ENCODE data around the gene SLC10A7.

SLC10A7 gene

DNA sequence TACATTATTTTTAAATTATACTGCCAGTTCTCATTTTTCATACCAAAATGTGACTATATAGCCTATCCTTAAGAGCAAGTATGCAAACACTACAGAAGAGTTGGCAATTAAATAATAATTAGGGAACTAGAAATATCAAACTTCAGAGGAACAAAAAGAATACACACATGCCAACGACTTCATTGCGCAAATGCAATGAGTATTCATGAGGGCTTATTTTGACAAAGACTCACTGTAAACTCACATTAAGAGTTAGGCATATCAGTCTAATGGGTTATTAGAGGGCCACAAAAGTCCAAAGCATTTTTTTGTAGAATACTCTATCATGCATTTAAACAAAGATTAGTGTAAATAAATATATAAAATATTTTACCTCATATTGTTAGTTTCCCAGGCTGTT, 31.6 kb downstream of the SLC10A7 start:
- DNase-seq = no peak

DNA sequence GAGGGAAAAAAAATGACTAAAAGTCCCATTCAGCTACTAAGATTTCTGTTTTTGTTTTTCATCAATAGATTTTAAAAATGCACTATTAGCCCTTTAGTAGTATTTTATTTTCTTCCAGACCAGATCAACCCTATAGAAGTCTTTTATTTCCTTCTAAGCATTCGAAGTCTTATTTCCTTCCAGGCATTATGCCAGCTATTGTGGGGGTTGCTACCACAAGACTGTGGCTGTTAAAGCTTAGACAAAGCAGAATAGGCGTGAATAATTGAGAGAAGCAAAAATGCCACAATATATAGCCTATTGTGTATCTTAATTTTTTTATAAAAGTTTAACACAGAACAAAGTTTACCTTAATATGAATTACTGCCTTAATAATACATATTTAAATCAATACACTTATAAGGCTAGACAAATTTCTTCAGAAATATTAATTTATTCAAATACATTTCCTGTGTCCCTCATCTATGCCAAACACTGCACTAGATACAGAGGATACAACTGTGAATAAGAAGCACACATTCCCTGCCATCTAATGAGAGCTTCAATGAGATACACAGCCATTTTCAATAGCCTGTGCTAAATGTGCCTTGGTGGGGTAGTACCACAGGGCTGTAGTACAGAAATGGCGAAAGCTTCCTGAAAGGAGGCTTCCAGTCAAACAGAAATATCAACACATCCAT, 33.1 kb downstream of the SLC10A7 start:
- DNase-seq = no peak

DNA sequence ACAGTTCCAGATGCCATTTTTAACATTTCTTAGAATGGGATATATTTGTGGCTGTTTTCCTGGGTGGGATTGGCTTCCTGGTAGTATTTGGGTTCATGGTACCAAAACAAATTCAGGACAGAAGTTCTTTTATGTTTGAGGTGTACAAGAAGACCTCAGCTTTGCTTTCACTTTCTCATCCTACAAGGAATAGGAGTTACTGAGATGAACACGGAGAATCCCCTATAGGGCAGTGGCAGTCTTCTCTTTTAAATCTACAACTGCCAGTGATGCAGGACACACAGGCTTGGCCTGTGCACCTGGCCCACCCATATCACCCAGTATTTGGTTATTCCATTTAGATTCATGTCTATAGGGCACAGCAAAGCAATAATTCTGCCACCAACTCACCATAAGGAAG, 35.2 kb downstream of the SLC10A7 start:
- DNase-seq = no peak

DNA sequence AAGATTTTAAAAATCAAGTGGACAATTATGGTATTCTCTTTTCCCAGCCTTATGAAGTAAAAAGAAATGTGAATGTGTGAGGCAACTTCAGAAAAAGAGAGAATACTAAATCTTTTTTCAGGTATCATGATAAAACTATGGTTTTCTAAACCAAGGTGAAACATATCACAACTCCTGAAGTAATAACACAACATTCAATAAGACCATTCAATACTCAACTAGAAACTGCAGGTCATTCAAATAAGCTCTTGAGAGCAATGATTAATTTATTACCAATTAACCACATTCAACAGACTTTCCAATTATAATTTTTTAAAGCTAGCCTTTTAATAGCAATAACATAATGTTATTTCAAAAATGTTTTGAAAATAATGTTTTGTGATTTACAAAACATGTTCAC, 35.8 kb downstream of the SLC10A7 start:
- no peak for DNase-seq

DNA sequence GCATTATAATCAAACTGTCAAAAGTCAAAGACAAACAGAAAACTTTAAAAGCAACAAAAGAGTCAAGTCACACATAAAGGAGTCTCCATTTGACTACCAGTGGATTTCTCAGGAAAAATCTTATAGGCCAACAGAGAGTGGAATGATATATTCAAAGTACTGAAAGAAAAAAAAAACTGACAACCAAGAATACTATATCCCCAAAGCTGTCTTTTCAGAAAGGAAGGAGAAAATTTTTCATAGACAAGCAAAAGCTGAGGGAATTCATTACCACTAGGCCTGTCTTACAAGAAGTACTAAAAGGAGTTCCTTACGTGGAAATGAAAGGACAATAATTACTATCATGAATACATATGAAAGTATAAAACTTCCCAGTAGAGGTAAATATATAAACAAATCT, 39.0 kb downstream of the SLC10A7 start:
- no peak for DNase-seq

DNA sequence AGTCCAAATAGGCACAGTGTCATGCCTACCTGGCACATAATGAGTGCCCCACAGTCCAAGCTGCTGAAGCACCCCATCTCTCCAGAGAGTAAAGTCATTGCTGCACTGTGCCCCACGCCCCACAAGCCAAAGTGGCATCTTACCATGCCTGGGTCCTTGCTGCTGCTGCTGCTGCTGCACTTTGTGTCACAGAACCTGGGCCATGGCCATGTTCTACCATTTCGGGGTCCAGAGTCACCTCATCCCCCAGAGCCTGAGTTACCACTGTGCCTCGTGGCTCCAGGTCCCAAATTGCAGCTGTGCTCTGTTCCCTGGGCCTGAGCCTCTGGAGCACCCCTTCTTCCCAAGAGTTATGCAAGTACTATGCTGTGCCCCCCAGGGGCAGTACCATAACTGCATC, 40.5 kb downstream of the SLC10A7 start:
- DNase-seq = no peak

DNA sequence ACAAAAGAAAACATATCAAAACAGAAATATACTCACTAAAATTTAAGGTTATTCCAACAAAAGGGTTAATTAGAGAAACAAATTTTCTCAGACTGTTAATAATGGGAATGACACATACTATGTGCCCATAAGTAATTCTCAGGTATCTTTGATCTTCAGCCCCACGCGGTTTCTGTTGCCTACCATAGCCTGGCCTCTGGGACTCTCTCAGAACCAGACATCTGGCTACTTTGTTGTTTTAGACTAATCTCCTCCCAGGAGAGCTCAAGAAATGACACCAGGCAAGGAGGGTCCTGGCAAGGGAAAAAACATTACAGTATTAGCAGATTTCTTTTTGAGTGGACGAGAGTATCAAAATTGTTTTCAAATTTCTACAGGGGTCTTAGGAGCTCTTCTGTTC, 43.7 kb downstream of the SLC10A7 start:
- no peak for DNase-seq

DNA sequence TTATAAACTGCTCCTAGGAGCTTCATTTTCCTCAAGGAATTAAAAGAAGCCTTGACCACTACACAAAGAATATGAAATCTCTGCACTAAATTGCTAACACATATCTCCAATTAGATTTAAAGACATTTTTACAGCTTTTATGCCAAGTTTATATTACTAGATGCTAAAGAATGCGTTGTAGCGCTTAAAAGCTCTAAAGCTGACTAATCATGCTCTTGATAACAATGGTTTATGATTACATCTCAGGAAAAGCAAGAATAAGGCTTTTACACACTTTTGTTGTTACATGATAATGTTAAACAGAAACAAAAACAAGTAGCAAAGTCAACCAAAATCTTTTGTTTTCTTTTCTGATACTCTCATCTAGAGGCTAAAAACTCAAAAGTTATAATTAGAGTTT, 44.7 kb downstream of the SLC10A7 start:
- no peak for DNase-seq

DNA sequence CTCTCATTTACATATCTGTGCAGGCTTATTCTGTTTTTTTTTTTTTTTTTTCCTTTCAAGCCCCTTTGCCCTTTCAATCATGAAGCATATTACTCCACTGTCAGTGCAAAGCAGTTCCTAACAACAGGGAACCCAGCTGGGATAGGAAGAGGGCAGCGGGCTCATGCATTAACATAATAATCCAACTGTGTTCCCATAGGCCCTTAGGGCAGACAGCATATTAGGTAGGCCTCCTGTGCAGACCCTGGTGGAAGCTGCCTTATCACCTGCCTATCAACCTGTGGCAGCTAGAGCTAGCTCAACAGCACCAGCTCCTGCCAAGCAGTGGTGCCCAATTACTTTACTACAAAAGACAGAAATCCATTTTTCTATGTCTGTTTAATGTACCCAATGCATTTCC, 49.3 kb downstream of the SLC10A7 start:
- no peak for DNase-seq

DNA sequence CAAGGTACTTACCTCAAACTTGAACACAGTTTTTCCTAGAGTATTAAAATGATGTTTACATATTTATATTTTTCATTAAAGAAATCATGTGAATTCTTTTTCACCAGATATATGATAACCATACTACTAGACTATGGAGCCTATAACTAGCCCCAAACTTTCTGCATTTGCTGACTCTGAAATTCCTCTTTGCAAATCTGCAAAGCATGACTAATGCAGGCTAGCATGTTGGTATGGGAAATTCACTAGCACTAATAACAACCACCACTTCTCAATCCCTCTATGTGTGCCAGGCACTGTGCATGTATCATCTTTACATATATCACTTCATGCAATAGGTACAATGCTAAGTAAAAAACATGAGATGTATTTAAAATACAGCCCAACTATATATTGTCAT, 51.1 kb downstream of the SLC10A7 start:
- DNase-seq = no peak

DNA sequence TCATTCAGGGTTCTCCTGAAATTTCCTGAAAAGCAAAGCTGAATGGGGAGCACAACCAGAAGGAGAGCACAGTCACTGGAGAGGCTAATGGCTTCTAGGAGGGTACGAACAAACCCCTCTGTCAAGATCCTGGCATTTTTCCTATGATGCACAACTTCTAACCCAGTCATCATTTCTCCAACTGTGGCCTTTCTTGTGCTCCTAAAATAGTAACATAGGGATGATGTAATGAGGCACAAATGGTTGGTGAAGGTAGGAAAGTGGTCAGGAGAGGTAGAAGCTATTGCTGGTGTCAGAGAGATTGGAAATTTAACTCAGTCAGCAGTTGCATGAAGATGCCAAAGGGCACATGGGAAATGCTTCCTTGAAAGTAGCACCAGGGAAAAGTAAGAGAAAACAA, 52.7 kb downstream of the SLC10A7 start:
- no peak for DNase-seq

DNA sequence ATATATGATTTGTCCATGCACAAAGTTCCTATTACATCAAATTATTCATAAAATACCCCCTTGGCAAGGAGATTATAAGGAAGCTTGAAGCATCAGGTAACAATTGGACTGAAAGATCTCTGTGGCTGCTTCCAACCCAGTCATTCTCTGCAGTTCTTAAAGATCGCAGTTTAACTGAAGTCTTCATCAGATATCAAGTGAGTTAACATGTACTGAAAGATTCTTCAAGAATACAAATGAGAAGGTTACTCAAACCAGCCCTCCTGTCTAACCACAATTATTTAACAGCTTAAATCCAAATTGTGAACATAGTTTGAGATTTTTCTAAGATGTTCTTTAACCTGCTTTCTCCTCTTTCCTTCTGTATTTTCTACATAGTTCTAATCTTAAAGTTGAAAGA, 56.1 kb downstream of the SLC10A7 start:
- no peak for DNase-seq

DNA sequence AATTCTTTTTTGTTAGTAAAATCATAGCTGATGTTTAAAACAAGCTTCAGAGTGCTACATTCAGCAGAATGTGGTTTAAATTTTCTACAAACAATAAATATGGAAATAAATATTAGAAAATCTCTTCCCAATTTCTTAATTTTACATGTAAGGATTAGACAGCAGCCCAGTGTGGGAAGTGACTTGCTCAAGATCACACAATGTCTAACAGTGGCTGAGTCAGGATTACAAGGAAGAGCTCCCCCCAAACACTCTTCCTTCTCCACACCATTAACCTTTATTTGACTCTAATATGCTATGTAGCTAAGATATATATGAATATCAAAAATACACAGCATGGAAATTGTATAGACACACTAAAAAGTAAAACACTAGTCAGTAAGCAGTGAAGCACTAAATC, 59.5 kb downstream of the SLC10A7 start:
- DNase-seq = no peak

DNA sequence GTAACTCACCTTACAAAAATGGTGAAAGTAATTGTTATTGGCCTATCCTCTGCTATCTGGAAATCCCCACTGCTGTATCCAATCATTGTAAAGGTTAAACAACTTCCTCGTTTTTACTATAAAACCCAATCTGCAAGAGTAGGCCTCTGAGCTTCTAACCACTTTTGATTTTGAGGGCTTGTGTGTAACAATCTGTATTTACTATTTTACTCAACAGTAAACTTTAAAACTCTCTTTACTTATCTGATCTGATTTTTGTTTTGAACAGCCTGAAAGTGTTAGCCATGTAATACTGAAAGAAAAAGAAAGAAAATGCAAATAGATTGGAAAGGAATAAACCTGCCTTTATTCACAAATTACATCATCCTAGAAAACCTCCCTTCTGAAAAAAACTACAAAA, 63.1 kb downstream of the SLC10A7 start:
- no peak for DNase-seq

DNA sequence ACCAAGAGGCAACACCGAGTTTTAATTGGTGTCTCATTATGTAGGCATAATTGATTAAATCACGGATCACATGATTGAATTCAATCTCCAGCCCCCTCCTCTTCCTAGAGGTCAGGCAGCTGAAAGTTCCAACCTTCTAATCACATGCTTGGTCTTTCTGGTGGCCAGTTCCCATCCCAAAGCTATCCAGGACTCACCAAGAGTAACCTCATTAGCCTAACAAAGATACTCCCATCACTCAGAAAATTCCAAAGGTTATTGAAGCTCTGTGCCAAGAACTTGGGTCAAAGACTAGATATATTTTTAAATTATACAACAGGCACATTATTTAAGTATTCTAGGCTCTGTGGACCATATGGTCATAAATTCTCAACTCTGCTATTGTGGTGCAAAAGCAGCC, 65.1 kb downstream of the SLC10A7 start:
- DNase-seq = no peak

DNA sequence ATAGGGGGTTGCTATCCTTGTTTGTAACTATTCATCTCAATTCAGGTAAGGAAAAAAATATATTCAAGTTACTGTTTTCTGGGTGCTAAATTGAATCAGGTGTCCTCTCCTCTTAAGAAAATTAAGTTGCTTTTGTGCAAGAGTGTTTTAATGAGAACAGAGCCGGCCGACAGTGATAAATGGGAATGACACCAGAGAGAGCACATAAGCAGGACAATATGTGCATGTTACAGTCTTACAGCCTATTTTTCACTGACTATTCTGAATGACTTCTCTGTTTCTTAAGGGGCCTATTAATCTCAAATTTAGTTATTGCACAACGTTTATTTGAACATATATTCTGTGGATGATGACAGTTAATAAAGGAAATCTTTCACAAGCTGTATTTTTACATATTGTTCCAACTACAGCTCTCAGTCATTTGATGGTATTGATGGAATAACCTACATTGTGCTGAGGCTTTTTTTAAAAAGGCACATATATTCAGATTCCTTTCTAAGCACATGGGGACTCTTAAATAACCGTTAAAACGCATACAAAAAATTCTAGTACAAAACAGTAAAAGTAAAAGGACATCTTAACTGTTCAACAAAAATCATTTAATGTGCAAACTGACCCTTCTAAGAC, 68.4 kb downstream of the SLC10A7 start:
- no peak for DNase-seq

DNA sequence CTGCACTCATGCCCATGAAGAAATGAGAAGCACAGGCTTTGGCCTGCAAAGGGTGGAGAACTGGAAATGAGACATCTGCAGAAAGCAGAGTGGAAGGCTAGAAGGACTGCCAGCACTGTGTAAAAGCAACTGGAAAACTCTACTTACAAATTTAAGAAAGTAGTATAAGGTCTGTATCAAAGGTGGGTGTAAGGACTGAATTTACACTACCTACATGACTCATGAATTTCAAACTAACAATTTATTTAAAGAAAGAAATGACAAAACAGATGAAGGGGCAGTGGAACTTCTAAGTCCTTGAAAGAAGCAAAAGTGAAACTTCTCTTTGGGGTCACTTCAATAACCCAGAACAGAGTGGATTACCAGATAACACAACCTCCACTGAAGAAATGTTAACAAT, 71.2 kb downstream of the SLC10A7 start:
- DNase-seq = no peak

DNA sequence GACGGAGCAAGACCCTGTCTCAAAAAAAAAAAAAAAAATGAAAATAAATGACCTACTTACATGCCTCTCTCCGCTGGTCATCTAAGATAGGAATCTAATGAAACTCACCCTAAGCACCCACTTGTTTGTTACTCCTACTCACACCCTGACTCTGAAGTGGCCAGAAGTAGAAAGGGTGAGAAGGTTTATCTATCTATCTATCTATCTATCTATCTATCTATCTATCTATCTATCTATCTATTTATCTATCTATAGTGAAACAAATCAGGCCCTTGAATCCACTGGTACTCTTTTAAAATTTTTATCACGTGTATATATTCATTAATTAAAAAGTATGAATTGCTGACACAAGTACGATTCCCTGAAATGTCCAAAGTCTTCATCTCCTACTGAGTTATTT, 75.2 kb downstream of the SLC10A7 start:
- DNase-seq = no peak

DNA sequence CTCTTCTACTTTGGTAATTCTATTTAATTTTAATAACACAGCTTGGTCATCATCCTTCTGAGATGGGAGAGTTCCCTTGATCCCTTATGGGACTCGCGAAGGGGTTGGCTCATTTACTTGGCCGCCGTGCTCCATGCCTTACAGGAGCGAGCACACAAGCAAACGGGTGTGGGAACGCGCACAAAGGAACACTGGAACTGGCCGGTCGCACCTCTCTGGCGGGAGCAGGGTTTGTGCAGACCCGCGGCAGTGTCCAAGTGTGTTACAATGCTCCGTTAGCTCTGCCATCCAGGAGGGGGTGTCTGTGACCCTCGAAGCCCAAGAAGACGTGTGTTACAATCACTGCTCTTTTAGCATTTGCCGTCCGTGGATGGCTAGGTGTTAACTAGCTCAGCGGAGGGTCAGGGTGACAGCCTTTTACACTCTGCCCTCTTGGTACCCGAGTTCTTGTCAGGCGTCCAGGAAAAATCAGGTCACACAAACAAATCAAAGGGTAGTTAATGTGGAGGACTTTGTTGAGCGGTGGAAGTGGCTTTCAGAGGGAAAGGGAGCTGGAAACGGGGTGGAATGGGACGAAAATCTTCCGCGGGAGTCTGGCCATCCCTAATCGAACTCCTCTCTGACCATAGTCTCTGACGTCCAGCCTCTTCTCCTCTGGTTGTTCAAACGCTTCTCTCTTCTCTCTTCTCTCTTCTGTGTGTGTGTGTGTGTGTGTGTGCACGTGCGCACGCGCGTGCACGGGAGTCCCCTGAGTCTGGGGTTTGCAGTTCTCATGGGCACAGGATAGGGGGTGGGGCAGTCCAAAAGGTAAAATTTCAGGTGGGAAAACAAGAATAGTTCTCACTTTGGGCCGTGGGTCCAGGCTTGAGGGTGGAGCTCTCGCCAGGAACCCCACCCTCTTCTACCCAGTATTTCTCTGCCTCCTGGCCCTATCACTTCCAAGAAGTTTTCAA, 76.3 kb downstream of the SLC10A7 start:
- no peak for DNase-seq

DNA sequence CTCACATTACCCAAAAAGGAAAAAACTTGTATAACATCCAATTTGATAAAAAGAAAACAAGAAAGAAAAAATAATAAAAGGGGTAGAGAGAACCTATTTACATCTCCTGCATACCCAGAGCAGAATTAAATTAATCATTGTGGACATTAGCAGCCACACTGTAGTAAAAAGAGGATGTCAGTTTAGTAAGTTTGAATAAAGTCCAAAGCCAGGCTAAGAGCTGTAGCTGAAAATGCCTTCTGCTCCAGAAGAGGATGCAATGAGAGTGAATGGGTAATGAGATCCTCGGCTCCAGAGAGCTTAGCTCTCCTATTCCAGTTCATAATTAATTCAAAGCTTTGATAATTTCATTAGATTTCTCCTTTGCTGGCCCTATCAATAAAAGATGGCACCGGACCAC, 78.2 kb downstream of the SLC10A7 start:
- DNase-seq = no peak

DNA sequence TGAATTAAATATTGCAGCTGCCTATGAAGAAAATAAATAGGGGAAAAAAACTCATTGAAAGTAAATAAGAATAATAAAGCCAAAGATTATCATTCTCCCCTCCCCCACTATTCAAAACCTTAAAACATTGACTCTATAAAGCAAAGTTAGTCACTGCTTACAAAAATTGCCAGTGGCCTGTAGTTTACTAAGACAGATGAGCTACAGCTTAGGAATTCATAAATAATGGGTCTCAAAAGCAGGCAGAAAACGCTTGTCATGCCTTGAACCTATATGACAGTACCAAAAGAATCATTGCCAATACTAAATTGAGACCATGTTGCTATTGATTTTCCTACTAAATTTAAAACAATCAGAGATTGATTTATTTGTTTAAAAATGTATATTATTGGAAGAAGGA, 78.9 kb downstream of the SLC10A7 start:
- no peak for DNase-seq

DNA sequence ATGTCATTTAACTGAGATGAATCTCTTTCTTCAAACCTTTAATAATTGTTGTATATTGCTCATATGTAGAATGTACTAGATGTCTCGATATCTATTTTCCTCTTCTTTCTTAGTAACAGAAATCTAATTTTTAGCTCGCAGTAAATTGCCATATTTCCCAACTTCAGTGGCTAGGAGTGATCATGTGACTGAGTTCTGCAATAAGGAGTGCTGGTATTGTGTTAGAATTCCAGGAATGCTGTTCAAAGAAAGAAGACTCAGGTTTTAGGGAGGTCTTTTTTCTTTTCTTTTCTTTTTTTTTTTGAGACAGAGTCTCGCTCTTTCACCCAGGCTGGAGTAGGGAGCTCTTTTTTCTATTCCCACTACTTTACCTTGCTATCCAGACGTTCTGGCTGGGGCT, 81.7 kb downstream of the SLC10A7 start:
- no peak for DNase-seq

DNA sequence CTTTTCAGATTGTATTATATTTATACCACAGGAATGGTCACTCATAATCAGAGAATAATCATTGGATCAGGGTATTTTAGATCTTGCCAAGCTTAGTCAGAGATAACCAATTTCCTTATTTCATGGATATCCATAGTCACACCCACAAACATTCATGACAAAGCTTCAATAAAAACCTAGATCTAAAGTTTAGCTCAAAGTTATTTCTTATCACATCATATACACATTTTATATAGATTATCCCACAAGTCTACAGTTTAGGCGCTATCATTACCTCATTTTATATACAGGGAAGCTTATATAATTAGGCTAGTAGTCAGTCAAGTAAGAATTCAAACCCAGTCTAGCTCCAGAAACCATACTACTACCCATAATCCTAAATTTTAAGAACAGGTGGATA, 82.3 kb downstream of the SLC10A7 start:
- DNase-seq = no peak

DNA sequence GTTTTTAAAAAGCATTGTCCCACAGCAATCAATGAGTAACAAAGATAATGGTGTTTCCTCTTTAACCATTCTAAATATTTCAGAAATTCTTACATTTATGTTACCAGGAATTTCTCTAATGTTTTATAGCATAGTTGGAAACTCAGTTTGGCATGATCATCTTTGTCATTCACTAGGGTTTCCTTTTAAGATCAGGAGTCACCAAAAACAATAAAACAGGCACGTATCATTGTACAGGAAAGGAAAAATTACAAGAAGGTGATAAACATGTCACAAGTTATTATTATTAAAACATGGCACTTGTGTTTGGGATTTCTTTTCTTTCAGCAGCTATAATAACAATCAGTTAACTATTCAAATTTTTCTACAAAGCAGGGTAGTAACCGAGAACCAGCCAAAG, 84.0 kb downstream of the SLC10A7 start:
- DNase-seq = no peak
